Measurements from ENCODE around the gene CEP95.
A peak's percentile ranks its signal among the peaks of the same experiment; 100 is the strongest.

Gene CEP95

DNA sequence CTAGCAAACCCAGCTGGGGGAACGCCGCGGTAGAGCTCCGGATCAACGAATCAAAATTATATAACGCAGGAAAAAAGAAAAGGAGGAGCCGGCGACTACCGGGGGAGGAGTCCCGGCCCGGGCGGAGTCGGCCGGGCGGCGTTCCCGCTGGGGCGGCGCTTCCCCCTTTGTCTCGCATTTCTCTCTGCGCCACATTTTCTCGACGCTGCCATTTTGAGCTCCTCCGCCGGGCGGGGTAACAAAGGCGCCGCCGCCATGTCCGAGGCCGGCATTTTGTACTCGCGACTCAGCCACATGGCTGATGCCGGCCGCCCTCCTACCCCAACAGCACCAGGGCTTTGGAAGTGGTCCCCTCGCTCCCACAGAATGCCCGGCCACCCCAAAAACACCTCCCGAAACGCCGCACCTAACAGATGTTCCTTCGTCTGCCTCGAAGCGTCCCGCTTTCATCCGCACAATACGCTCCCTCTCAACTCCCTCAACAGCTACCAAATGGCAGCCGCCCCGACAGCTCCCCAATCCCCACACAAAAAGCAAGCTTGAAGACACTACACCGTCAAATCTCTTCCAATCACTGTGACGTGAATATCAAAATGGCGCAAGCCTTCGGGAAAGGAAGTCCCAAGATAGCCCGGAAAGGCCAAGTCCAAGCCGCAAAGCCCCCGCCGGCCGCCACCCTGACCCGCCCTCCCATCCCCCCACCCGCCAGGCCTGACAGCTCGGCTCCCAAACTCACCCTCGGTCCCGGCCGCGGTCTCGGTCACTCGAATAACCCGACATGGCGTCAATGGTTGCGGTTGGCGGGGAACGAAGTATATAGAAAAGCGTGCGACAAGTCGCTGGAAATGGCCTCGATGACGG, 1.2 kb upstream of the CEP95 start:
- TF ChIP-seq, protein P1, sequence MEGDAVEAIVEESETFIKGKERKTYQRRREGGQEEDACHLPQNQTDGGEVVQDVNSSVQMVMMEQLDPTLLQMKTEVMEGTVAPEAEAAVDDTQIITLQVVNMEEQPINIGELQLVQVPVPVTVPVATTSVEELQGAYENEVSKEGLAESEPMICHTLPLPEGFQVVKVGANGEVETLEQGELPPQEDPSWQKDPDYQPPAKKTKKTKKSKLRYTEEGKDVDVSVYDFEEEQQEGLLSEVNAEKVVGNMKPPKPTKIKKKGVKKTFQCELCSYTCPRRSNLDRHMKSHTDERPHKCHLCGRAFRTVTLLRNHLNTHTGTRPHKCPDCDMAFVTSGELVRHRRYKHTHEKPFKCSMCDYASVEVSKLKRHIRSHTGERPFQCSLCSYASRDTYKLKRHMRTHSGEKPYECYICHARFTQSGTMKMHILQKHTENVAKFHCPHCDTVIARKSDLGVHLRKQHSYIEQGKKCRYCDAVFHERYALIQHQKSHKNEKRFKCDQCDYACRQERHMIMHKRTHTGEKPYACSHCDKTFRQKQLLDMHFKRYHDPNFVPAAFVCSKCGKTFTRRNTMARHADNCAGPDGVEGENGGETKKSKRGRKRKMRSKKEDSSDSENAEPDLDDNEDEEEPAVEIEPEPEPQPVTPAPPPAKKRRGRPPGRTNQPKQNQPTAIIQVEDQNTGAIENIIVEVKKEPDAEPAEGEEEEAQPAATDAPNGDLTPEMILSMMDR (IDR thresholded peaks at IDR 0.05), result no peak
- Histone ChIP-seq H3K4me3 (peak overlapping the region; percentile 88 to 97), H3K27ac (peak overlapping the region; percentile 99 to 100), H3K27me3 (no peaks in the 10 kb centered on the region), H3K36me3 (peaks cover 49 to 65% (median 49%) of the 10 kb centered on the region in 3 donors), H3K4me1 (peaks cover 8 to 64% (median 53%) of the 10 kb centered on the region in 4 donors), H3K9me3 (no peaks in the 10 kb centered on the region)
- peak; percentile 91 to 96 for DNase-seq
- intact Hi-C loops (cut with DNase I; ENCODE audit: low total_unique reads), result no loop called here

DNA sequence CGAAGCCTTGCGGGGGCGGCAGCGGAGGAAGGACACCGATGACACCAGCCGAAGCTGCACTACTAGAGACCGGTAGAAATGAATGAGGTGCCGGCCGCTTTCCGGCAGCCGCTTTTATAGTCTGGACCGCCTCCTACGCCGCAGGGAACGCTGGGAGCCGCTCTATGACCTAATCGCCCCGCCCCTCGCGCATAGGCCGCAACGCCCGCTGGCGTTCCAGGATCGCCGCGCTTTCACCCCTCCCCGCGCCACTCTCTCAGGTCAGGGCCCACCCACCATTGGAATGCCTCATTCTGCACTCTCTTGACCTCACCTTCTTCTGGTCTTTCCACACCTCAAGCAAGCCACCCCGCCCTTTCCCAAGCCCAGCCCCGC, 589 bp upstream of the CEP95 start, which contains the start of gene DDX5:
Gene DDX5, minus strand, starts transcription at position 89 of the 375 bp plus-strand sequence. CDS start 170 bp downstream, outside the sequence.
- Histone ChIP-seq H3K4me1 (peaks cover 8 to 58% (median 48%) of the 10 kb centered on the region in 4 donors), H3K27ac (peak within 1 kb of the TSS; percentile 99 to 100), H3K9me3 (no peaks in the 10 kb centered on the region), H3K36me3 (peaks cover 49 to 65% (median 49%) of the 10 kb centered on the region in 3 donors), H3K4me3 (peak within 1 kb of the TSS; percentile 88 to 97), H3K27me3 (no peaks in the 10 kb centered on the region)
- intact Hi-C loops (cut with DNase I; ENCODE audit: low total_unique reads), result no loop called here
- peak; percentile 94 to 97 for DNase-seq
- TF ChIP-seq, protein P1 (IDR thresholded peaks at IDR 0.05), result no peak

DNA sequence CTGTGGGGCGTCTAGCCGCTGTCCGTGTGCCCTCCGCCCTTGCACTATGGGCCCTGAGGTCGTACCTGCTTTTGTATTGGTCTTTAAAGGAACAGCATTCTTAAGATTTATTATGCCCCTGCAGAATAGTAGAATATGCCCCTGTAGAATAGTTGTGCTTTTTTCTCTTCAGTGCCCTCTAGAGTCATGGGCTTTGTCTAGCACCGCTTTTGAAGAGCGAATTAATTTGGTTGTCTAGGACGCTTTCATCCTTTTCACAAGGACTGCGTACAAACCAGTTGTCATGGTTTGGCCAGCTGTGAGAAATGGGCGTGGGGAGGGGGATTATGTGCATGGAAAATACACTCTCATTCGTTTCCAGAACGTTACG, 621 bp downstream of the CEP95 start:
- intact Hi-C loops (cut with DNase I; ENCODE audit: low total_unique reads), result no loop called here
- peak overlapping the region; percentile 99 to 100 for H3K27ac ChIP-seq
- peaks cover 8 to 47% (median 36%) of the 10 kb centered on the region in 4 donors for H3K4me1 ChIP-seq
- no peaks in the 10 kb centered on the region for H3K9me3 ChIP-seq
- TF ChIP-seq, protein P1 (IDR thresholded peaks at IDR 0.05), result peak; percentile 6 to 26
- H3K4me3 ChIP-seq, result peak overlapping the region; percentile 88 to 97
- no peak for DNase-seq
- no peaks in the 10 kb centered on the region for H3K27me3 ChIP-seq
- peaks cover 47 to 65% (median 48%) of the 10 kb centered on the region in 3 donors for H3K36me3 ChIP-seq

- H3K9me3 ChIP-seq, result no peaks in the 10 kb centered on the region
- H3K4me3 ChIP-seq, result no peak overlapping the region
- H3K27ac ChIP-seq, result peak overlapping the region in 1 of 2 donors; percentile 100
- intact Hi-C loops (cut with DNase I; ENCODE audit: low total_unique reads), result no loop called here
- peaks cover 2 to 34% (median 23%) of the 10 kb centered on the region in 4 donors for H3K4me1 ChIP-seq
- DNase-seq, result no peak
- H3K36me3 ChIP-seq, result peaks cover 41 to 63% (median 45%) of the 10 kb centered on the region in 3 donors
- TF ChIP-seq, protein P1 (IDR thresholded peaks at IDR 0.05), result no peak
- no peaks in the 10 kb centered on the region for H3K27me3 ChIP-seq
Measured at GRCh38 chr17:64508683-64509082, 1.9 kb downstream of the CEP95 start.

- Histone ChIP-seq H3K27ac (no peak overlapping the region), H3K27me3 (no peaks in the 10 kb centered on the region), H3K4me1 (peaks cover 0 to 29% (median 19%) of the 10 kb centered on the region in 4 donors), H3K4me3 (no peak overlapping the region), H3K9me3 (no peaks in the 10 kb centered on the region), H3K36me3 (peaks cover 39 to 63% (median 44%) of the 10 kb centered on the region in 3 donors)
- TF ChIP-seq, protein P1 (IDR thresholded peaks at IDR 0.05), result no peak
- DNase-seq, result no peak
- intact Hi-C loops (cut with DNase I; ENCODE audit: low total_unique reads), result no loop called here
Measured at GRCh38 chr17:64509179-64509578, 2.4 kb downstream of the CEP95 start.

All from tibial artery (tissue), 4 donors.